ENCODE results near the gene AXIN2. TPM values are rescaled to one million over a fixed set of nuclear protein-coding genes. Genes with fewer than 3 reads are reported as not detected.

Gene AXIN2
- total and polyA plus RNA-seq, 3 donors from 2014 or later, result 18.1 to 26.3 (median 20.2) TPM

GRCh38 chr17:65550075-65550662 lies 11.3 kb downstream of the AXIN2 start:
- WGBS, 2 donors, result 70% methylated on average over 9 of the region's 9 CpGs
- Histone ChIP-seq H3K9me3 (no peaks in the 10 kb centered on the region), H3K36me3 (ENCODE audit: low read depth, missing control alignments) (no peaks in the 10 kb centered on the region), H3K4me3 (no peak overlapping the region), H3K4me1 (peaks cover 26% of the 10 kb centered on the region), H3K27ac (no peak overlapping the region), H3K27me3 (no peaks in the 10 kb centered on the region)
- TF ChIP-seq CTCF (IDR thresholded peaks at IDR 0.05) (no peak), POLR2A (IDR thresholded peaks at IDR 0.05) (no peak)
- intact Hi-C loops (cut with DNase I; ENCODE audit: low total_unique reads), result loop anchor here (10.0 kb wide), 1 partner anchor 255 kb away; no protein-coding TSS in a partner anchor
- no peak for DNase-seq

- Histone ChIP-seq H3K4me1 (peaks cover 16% of the 10 kb centered on the region), H3K27me3 (no peaks in the 10 kb centered on the region), H3K27ac (no peak overlapping the region), H3K4me3 (no peak overlapping the region), H3K36me3 (ENCODE audit: low read depth, missing control alignments) (no peaks in the 10 kb centered on the region), H3K9me3 (no peaks in the 10 kb centered on the region)
- 93 to 96% methylated on average over 6 of the region's 6 CpGs for WGBS, 2 donors
- intact Hi-C loops (cut with DNase I; ENCODE audit: low total_unique reads), result no loop called here
- no peak for DNase-seq
- no peak for TF ChIP-seq CTCF (IDR thresholded peaks at IDR 0.05)
Observed at GRCh38 chr17:65548269-65548969, 13.0 kb downstream of the AXIN2 start.

GRCh38 chr17:65547253-65547670 lies 14.2 kb downstream of the AXIN2 start:
- Histone ChIP-seq H3K4me1 (peaks cover 11% of the 10 kb centered on the region), H3K27ac (no peak overlapping the region), H3K4me3 (no peak overlapping the region), H3K9me3 (no peaks in the 10 kb centered on the region), H3K36me3 (ENCODE audit: low read depth, missing control alignments) (no peaks in the 10 kb centered on the region), H3K27me3 (no peaks in the 10 kb centered on the region)
- DNase-seq, result no peak
- TF ChIP-seq POLR2A (IDR thresholded peaks at IDR 0.05) (no peak), CTCF (IDR thresholded peaks at IDR 0.05) (no peak)
- WGBS, 2 donors, result 68 to 71% methylated on average over 5 of the region's 5 CpGs
- intact Hi-C loops (cut with DNase I; ENCODE audit: low total_unique reads), result no loop called here

GRCh38 chr17:65546579-65546978 lies 14.9 kb downstream of the AXIN2 start:
- H3K9me3 ChIP-seq, result no peaks in the 10 kb centered on the region
- no peak for DNase-seq
- no peak overlapping the region for H3K27ac ChIP-seq
- H3K4me1 ChIP-seq, result peaks cover 4% of the 10 kb centered on the region
- H3K4me3 ChIP-seq, result no peak overlapping the region
- no peak for TF ChIP-seq POLR2A (IDR thresholded peaks at IDR 0.05)
- no peak for TF ChIP-seq CTCF (IDR thresholded peaks at IDR 0.05)
- H3K36me3 ChIP-seq (ENCODE audit: low read depth, missing control alignments), result no peaks in the 10 kb centered on the region
- intact Hi-C loops (cut with DNase I; ENCODE audit: low total_unique reads), result no loop called here
- 89 to 93% methylated on average over 4 of the region's 4 CpGs for WGBS, 2 donors
- no peaks in the 10 kb centered on the region for H3K27me3 ChIP-seq

All from testis (tissue), 3 donors.